ENCODE results near the gene ABLIM3. TPM values are rescaled to one million over a fixed set of nuclear protein-coding genes. Genes with fewer than 3 reads are reported as not detected.

Gene ABLIM3
- polyA plus RNA-seq, 4 donors, result 0.94 to 1.4 (median 1.2) TPM

DNA sequence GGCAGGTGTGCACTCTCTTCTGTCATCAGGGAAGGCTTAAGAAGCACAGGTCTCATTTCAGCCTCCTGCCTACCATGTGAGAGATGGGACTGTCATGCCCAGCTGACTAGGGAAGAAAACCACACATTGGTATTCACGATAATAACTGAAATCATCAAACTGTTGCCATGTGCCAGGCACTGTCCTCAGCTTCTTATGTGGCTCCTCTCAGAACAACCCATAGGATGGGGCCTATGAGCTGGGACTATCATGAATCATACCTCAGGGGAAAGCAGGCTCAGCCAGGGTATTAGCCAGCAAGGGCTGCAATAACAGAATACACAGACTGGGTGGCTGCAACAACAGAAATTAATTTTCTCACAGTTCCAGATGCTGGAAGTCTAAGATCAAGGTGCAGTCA, 133.6 kb downstream of the ABLIM3 start:
- DNase-seq (ENCODE audit: low read depth in 4 of 4, low spot score in 2 of 4), result no peak

DNA sequence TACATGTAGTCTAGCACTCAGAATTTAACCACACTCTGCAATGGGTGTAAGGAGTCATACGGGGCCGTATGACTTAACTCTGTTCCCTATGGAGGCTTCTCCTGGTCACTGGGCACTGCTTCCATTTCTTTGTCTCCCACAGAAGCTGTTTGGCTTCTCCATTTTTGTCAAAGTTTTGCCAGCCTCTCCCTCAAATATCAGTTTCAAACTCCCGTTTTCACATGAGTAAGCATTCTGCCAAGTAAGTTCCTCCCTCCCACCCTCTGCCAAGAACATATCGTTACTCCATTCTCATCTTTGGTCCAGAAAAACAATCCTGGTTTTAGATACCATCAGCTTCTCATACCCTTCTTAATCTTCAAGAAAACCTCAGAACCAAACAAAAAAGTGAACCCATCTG, 136.5 kb downstream of the ABLIM3 start:
- DNase-seq (ENCODE audit: low read depth in 4 of 4, low spot score in 2 of 4), result no peak

DNA sequence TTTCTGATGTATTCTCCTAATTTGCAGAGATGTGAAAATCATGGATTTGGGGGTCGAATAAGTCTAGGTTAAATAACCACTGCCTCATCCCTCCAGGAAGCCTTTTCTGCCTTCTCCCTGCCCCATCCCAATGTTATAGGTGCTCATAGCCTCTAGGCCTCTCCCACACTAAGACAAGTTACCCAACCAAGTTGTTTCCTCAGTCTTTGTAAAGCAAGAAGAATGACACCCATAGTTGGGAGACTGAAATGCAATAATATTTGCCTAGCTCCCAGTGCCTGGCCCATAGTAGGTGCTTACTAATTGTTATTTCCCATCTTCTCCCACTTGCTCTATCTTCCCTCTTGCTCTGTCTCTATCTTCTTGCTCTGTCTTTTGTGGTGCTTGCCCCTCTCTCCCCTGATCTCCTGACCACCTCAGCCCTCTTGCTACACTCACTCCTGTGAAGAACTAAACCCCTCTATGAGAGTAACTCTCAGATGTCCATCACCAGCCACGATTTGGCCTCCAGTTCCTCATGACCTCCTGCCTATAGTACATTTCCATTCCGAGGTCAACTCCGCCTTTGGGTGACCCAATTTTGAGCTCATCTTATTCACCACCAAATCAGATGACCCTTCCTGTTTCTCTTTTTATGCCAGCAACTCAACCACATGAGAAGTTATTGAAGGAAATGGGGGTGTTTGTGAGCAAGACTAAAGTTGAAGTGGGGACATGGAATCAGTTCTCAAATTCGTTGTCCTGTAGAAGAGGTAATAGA, 137.3 kb downstream of the ABLIM3 start:
- no peak for DNase-seq (ENCODE audit: low read depth in 4 of 4, low spot score in 2 of 4)

DNA sequence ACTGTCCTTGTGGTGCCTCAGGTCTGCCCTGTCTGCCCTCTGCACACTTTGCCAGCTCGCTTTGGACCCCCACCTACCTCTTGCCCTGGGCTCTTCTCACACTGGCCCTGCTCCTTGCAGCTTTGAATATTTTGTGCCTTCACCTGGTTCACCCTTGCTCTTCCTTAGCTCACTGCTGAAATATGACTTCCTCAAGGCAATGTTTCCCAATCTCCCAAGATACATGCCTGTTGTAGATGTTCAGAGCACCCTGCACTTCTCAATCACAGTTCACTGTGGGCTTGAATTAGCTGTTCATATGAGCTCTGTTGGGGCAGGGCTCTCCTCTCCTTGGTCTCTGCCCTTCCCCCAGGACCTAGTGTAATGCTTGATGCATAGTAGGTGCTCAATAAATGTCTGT, 138.4 kb downstream of the ABLIM3 start:
- no peak for DNase-seq (ENCODE audit: low read depth in 4 of 4, low spot score in 2 of 4)

DNA sequence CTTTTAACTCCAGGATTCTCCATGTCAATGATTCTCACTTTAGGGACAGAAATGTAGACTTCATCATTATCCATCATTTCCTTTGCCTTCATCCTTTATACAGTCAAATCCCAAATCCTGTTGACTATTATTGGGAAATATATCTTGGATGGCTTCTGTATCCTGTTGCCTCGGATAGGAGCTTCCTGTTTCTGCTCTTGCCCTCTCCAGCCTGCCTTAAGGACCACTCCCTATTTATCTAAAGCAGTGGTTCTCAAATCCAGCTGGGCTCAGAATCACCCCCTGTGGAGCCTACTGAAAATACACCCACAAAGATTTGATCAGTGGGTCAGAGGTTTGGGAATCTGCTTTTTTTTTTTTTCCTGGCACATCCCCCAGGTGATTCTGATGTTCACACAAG, 138.8 kb downstream of the ABLIM3 start:
- no peak for DNase-seq (ENCODE audit: low read depth in 4 of 4, low spot score in 2 of 4)

DNA sequence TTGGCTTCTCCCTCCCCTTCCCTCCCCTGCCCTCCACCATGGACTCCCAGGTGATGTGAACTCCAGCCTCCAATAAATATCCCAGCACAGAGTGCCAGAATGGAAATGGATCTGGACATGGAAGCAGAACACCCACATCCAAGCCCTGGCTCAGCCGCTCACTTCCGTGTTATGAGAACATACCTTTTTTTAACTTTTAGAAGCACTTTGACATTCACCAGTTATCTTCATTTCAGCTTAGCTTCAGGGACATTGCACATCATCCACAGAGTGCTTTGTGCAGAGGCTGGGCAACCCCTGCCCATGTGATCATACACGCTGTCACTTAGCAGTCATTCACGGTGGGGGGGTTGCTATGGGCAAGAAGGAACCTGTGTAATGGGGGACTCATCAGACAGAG, 139.5 kb downstream of the ABLIM3 start:
- DNase-seq (ENCODE audit: low read depth in 4 of 4, low spot score in 2 of 4), result no peak

DNA sequence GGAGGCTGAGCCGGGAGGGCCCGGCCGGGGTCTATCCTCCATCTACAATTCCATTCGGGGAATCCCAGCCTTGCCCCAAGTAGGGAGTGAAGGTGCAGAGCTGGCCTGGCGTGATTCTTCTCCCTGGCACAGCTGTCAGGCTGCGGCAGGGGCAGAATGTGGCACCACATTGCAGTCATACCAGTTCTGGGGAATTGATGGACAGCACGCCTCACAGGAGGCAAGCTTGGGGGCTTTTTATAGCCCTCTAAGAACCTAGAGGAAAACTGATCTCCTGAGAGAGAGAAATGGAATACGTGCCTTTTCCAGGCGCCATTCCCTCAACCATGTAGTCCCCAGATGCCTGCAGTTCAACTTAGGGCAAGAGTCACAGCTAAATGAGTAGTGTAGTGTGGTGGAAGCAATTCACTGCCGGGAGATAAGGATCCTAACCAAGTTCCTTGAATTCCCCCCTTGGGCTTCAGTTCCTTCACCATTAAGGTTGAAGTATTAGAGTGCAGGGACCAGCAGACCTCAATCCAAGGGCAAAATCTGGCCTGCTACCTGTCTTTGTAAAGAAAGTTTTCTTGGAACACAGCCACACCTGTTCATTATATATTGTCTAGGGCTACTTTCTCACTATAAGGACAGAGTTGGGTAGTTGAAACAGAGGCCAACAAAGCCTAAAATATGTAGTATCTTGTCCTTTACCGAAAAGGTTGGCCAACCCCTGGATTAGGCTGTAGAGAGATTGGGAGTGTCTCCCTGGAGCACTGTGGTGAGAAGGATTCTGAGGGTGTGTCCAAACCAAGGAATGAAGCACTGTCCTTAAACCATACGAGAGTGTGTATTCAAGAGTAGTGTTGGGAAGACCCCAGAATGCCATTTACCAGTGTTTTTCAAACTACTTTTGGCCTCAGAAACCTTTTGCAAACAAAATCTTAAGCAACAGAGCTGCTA, 141.0 kb downstream of the ABLIM3 start:
- DNase-seq (ENCODE audit: low read depth in 4 of 4, low spot score in 2 of 4), result no peak

DNA sequence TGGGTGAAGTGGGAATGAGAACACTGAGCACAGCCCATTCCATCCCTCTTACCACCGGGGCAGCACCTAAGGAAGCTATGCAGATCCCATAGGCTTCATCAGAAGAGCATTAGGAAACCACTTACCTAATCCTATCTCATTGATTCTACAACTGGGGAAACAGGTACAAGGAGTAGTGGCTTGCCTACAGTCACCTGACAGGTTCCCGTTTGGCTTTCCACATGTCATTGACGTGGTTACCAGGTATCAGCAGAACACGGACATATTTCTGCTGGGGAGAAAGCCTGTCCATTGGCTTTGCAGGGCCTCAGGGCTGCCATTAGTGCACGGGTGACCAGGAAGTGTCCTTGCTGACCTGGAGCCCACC, 141.7 kb downstream of the ABLIM3 start:
- no peak for DNase-seq (ENCODE audit: low read depth in 4 of 4, low spot score in 2 of 4)

DNA sequence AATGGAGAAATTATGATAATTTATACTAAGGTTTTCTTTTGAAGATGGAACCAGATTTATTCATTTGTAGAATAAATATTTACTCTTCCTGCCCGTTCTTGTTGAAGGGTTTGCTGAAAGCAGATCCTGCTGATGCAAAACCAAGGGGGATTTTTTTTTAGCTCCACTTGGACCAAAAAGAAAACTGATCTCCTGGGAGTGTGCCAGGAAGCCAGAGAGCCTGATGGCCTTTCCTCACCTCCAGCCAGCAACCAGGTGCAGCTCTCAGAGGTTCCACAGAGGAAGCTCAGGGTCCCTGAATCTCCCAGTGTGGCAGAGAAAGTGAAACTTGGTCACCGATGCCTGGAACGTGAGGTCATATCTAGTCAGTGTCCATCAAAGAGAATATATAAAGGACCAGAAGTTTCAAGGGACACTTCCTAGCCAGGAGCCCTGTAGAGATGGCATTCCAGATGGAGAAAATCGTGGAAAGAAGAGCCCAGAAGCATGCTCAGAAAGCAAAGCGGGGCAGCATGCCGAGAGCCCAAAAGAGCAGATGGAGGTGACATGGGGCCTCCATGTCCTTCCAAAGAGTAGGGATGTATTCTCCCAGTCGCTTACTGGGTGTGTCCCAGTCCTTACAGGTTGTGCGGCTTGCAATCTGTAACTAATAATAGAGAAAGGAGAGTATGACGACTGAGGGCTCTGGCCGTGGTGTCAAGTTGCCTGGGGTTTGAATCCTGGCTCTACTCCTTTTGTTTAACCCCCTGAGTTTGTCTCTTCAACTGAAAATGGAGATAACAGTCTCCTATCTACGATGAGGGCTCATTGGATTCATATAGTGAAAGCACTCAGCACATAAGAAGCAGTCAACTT, 142.6 kb downstream of the ABLIM3 start:
- no peak for DNase-seq (ENCODE audit: low read depth in 4 of 4, low spot score in 2 of 4)

DNA sequence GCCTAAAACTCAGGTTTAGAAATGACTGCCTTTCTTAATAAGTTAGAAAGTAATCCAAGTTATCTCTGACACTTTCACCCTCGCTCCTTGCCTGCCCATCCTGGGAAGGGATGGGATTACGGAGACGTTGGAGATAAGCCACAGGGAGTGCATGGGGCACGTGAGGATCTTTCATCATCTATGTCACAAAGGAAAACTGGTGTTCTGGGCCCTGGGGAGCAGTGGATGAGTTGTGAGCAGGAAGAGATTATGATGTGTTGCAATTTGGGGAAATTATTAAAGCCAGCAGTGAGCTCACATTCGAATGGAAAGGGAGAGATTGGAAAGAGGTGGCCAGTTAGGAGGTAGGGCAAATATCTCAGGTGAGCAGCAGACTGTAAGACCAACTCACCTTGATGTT, 143.2 kb downstream of the ABLIM3 start:
- DNase-seq (ENCODE audit: low read depth in 4 of 4, low spot score in 2 of 4), result no peak

DNA sequence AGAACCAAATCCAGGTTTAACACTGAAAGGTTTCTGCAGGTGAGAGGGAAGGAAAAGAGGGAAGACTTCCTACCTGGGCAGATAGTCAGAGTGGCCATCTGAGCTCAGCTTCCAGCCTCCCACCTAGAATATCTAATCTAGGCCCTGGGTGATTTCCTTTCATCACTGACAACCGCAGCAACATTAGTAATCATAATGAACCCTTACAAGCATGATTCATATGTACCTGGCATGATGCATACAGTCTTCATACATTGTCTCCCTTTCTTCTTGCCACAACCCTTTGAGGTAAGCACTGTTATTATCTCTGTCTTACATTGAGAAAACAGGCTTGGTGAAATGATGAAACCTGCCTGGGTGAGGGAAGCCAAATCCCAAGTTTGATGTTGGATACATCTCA, 143.9 kb downstream of the ABLIM3 start:
- DNase-seq (ENCODE audit: low read depth in 4 of 4, low spot score in 2 of 4), result no peak

DNA sequence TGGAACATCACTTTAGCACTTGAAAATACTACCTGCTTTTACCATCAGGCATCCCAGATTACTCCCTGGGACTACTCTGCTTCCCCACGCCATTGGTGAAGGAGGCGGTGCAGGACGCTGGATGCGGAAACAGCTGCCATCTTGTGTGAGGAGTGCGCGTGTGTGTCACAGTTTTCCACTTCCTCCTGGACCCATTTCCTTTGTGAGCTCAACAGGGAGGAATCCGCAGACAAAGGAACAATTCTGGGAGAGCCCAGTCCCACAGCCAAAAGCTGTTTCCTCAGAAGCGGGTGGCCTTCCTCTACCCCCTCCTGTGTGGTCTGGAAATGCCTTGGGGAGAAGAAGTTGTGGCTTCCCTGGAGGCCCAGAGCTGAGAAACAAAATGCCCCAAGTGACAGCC, 147.1 kb downstream of the ABLIM3 start:
- DNase-seq (ENCODE audit: low read depth in 4 of 4, low spot score in 2 of 4), result no peak

DNA sequence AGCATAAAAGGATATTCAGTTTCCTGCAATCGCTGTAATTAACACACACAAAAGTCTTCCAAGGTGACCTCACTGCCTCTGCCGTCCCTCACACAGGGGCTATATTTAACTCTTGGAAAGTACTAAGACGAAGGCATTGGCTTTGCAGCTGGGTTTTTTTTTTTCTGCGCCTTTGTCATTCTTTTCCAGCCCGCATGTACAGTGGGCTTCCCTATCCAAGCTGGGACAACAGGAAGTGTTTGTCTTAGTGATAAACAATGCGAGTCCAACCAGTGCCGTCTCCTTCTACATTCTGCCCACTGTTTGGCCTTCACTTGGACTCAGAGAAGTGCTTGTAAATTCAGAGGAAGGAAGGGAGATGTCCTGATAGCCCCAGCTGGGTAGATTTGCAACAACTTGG, 148.0 kb downstream of the ABLIM3 start:
- DNase-seq (ENCODE audit: low read depth in 4 of 4, low spot score in 2 of 4), result no peak

DNA sequence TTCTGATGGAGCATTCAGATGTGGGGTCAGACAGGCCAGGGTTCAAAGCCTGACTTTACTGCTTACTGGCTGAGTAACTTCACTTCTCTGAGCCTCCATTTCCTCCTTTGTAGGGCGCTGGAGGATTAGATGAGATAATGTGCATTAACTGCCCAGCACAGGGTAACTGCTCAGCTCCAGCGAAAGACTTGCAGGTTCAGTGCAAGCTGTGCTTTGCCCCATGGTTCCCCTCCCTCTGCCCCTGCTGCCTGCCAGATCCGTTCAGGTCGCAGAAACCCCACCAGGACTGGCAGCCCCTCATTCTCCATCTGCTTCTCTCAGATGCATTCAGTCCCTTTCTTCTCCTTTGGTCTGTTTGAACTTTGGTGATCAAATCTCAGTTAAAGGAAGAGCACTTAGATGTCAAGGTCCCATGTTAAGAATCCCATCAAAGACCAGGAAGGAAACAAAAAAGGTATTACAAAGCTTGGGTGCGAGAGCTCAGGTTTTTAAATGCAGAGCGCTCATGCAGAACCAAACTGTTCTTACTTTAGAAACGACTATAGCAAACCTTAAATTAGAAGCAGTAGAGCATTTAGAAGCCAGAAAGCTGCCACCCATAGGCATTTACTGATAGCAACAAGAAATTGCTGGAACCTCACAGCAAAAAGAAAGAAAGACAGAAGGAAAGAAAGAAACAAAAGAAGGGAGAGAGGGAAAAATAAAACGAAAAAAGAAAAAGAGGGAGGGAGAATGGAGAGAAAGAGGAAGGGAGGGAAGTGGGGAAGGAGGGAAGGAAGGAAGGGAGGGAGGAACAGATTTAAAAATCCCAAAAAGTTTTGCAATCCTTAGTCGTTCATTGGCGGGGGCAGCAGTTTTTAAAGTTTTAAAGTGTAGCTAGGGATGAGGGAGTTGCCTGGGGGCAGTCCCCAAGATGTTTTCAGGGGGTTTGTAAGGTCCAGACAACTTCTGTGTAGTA, 153.9 kb downstream of the ABLIM3 start:
- no peak for DNase-seq (ENCODE audit: low read depth in 4 of 4, low spot score in 2 of 4)

DNA sequence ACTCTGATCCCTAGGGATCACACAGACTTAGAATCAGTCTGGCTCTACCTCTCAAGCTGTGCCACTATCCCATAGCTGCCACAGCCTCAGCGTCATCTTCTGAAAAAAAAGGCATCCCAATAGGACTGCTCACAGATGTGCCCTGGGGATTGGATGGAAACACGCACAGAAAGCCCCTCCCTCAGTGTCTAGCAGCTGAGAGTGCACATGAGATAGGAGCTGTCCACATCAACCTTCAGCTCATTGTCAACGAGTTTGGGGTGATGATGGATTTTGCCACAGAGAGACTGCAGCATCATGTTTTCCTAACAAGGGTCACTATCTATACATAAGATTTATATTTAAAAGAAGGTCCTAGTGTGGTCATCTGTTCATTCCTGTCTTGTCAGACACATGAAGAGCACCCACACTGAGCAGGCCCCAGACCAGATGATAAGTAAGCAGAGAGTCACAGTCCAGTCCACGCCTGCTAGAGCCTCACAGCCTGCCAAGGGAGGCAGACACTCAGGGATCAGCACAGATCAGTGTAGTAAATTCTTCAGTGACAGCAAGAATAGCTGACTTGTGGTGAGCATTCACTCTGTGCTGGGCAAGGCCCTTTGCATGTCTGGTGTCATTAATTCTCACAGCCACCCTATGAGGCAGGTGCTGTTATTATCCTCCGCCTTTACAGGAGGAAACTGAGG, 156.2 kb downstream of the ABLIM3 start:
- no peak for DNase-seq (ENCODE audit: low read depth in 4 of 4, low spot score in 2 of 4)

DNA sequence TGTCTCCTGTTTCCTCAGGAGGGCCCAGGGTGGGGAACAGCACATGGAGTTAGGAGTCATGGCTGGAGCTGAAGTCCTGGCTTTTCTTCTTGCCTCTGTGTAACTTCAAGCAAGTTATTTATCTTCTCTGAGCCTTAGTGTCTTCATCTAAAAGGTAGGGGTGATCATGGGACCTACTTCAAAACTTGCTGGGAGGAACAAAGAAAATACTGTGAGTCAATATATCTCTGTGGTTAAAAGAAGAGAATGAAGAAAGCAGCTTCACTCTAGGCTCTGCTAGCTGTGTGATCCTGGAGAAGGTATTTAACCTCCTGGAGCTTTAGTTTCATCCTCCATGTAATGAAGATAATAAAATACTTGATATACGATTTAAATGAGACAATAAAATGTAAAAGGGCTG, 156.9 kb downstream of the ABLIM3 start:
- DNase-seq (ENCODE audit: low read depth in 4 of 4, low spot score in 2 of 4), result no peak

DNA sequence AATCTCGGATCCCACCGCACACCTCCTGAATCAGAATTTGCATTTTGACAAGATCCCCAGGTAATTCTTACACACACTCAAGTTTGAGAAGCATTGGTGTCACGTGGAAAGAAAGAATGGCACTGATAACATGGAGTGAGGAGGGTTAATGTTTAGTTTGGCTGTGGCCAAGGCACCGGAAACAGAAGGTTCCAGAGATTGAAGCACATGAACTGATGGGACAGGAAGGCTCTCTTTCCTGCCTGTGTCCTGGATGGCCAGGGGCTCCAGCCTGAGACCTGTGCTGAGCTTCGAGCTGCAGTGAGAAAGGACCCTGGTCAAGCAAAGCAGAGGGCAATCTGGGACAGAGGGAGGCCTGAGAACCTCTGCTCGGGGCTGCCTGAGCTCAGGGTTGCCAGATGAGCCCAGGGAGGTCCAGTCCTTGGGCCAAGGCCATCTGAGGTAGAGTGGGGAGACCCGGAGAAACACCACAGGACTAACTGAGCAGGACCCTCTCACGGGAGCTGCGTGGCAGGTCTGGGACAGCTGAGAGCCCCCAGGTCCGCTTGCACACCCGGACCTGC, 157.6 kb downstream of the ABLIM3 start:
- DNase-seq (ENCODE audit: low read depth in 4 of 4, low spot score in 2 of 4), result no peak

DNA sequence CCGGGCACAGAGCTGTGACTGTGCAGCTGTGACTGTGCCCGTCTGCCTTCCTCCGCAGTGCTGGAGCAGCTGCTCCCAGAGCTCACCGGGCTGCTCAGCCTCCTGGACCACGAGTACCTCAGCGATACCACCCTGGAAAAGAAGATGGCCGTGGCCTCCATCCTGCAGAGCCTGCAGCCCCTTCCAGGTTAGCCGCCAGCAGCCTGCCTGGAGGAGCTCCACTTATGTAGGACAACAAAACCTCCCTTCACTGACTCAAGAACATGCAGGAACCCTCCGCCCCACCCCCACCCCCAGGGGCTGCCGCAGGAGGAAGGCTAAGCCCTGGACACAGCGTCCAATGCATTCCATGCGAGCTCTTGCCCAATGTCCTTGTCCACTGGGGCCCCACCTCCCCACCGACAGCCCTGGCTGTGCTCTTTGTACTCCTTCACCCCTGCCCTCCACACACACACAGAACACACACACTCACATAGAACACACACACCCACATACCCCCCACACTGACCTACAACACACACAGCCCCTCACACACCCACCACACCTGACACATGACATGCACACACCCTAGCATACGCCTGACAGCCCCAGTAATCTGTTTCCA, 158.3 kb downstream of the ABLIM3 start:
- DNase-seq (ENCODE audit: low read depth in 4 of 4, low spot score in 2 of 4), result no peak

DNA sequence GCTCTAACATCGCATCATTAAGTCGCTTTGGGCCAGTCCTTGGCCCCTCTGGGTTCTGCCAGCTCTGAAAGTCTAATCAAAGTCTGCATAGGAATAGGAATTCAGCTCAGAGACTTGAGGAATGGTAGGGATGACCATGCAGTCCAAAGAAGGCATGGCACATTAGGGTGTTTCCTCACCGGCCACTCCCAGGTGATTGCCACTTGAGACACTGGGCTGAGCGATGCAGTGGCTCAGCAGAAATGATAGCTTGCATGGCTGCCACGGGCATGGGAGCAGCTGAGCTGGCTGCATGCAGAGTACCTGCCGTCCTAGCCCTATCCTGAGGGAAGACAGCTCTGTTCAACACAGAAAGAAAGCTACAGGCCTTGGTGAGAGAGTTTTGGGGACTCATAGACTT, 159.1 kb downstream of the ABLIM3 start:
- no peak for DNase-seq (ENCODE audit: low read depth in 4 of 4, low spot score in 2 of 4)

All from left renal cortex interstitium (tissue), 4 donors.